ENCODE results near the gene BMP8B. TPM values are rescaled to one million over a fixed set of nuclear protein-coding genes. Genes with fewer than 3 reads are reported as not detected.

BMP8B gene
- total RNA-seq, 1 donor from 2014 or later = 0.33 TPM

GRCh38 chr1:39713557-39713956 is 75.1 kb downstream of the BMP8B start:
- Histone ChIP-seq H3K36me3 (no peaks in the 10 kb centered on the region), H3K27me3 (ENCODE audit: low read depth) (peaks cover 67% of the 10 kb centered on the region), H3K9me3 (replicated peaks) (no peaks in the 10 kb centered on the region), H3K4me3 (no peak overlapping the region), H3K4me1 (peaks cover 5% of the 10 kb centered on the region), H3K27ac (replicated peaks) (no peak overlapping the region)
- DNase-seq = no peak
- intact Hi-C loops (cut with micrococcal nuclease) = no loop called here
- no peak for TF ChIP-seq CTCF (IDR thresholded peaks at IDR 0.05; ENCODE audit: borderline replicate concordance)

- Histone ChIP-seq H3K4me1 (peaks cover 5% of the 10 kb centered on the region), H3K27me3 (ENCODE audit: low read depth) (peaks cover 55% of the 10 kb centered on the region), H3K9me3 (replicated peaks) (no peaks in the 10 kb centered on the region), H3K36me3 (no peaks in the 10 kb centered on the region), H3K4me3 (no peak overlapping the region), H3K27ac (replicated peaks) (no peak overlapping the region)
- intact Hi-C loops (cut with micrococcal nuclease) = no loop called here
- no peak for TF ChIP-seq CTCF (IDR thresholded peaks at IDR 0.05; ENCODE audit: borderline replicate concordance)
- no peak for DNase-seq
Measured at GRCh38 chr1:39711966-39712340, 76.7 kb downstream of the BMP8B start.

GRCh38 chr1:39711104-39711965 is 77.3 kb downstream of the BMP8B start:
- H3K36me3 ChIP-seq = no peaks in the 10 kb centered on the region
- DNase-seq = no peak
- no peak overlapping the region for H3K4me3 ChIP-seq
- H3K27ac ChIP-seq (replicated peaks) = no peak overlapping the region
- intact Hi-C loops (cut with micrococcal nuclease) = no loop called here
- no peaks in the 10 kb centered on the region for H3K9me3 ChIP-seq (replicated peaks)
- no peak for TF ChIP-seq CTCF (IDR thresholded peaks at IDR 0.05; ENCODE audit: borderline replicate concordance)
- peaks cover 5% of the 10 kb centered on the region for H3K4me1 ChIP-seq
- H3K27me3 ChIP-seq (ENCODE audit: low read depth) = peaks cover 52% of the 10 kb centered on the region

GRCh38 chr1:39707506-39707905 is 81.2 kb downstream of the BMP8B start:
- intact Hi-C loops (cut with micrococcal nuclease) = no loop called here
- H3K36me3 ChIP-seq = no peaks in the 10 kb centered on the region
- no peaks in the 10 kb centered on the region for H3K9me3 ChIP-seq (replicated peaks)
- H3K4me1 ChIP-seq = peaks cover 5% of the 10 kb centered on the region
- TF ChIP-seq CTCF (IDR thresholded peaks at IDR 0.05; ENCODE audit: borderline replicate concordance) = no peak
- no peak for DNase-seq
- no peak overlapping the region for H3K27ac ChIP-seq (replicated peaks)
- no peak overlapping the region for H3K4me3 ChIP-seq
- H3K27me3 ChIP-seq (ENCODE audit: low read depth) = peaks cover 29% of the 10 kb centered on the region

Other genes starting within 250 kb of the BMP8B start
- 210 TPM for gene PABPC4, start 212.1 kb downstream of the BMP8B start, total RNA-seq
- gene HEYL, start 149.2 kb downstream of the BMP8B start, total RNA-seq = 21.2 TPM
- 26.8 TPM for gene NT5C1A, start 116.8 kb downstream of the BMP8B start, total RNA-seq
- gene HPCAL4, start 97.4 kb downstream of the BMP8B start, total RNA-seq = 0.88 TPM
- 29.4 TPM for gene PPIE, start 50.0 kb downstream of the BMP8B start, total RNA-seq
- gene OXCT2, start 17.5 kb downstream of the BMP8B start, total RNA-seq = 0.88 TPM
- 12.5 TPM for gene TRIT1, start 94.6 kb upstream of the BMP8B start, total RNA-seq
- 0.44 TPM for gene MYCL, start 113.1 kb upstream of the BMP8B start, total RNA-seq
- gene MFSD2A, start 166.3 kb upstream of the BMP8B start, total RNA-seq = 0.22 TPM

All from left ventricle myocardium inferior (tissue), 1 donor.